Tibial artery (tissue), 4 donors: Measurements from ENCODE around the gene ILDR2.

Experiments
- DNase-seq, 2 donors: peaks; one replicate each; pipeline ENCODE4 v3.0.0-alpha.2; 2019
- H3K27ac ChIP-seq, 2 donors: fragments of 200-600 bp; sonication (generic) in 1 of 2; 1 replicate in 1 of 2; 2 replicates in 1 of 2; pipeline ENCODE4 v1.5.1; 2018 to 2019; ENCODE audit warnings: mild to moderate bottlenecking in 1 of 2
- H3K27me3 ChIP-seq, 2 donors: fragments of 200-600 bp; sonication (generic) in 1 of 2; one replicate each; pipeline versions ENCODE4 v1.5.1 to v1.6.0; 2016 to 2019
- H3K36me3 ChIP-seq, 3 donors: fragments of 200-600 bp; sonication (generic) in 2 of 3; one replicate each; pipeline ENCODE4 v1.5.1; 2016 to 2019; ENCODE audit warnings: mild to moderate bottlenecking in 2 of 3
- H3K4me1 ChIP-seq, 4 donors: fragments of 200-600 bp; sonication (generic) in 2 of 4; 1 replicate in 3 of 4; 2 replicates in 1 of 4; pipeline ENCODE4 v1.5.1; 2016 to 2019
- H3K4me3 ChIP-seq, 2 donors: fragments of 200-600 bp; sonication (generic) in 1 of 2; 1 replicate in 1 of 2; 2 replicates in 1 of 2; pipeline ENCODE4 v1.5.1; 2018 to 2019; ENCODE audit warnings: mild to moderate bottlenecking in 2 of 2
- H3K9me3 ChIP-seq, 3 donors: fragments of 200-600 bp; sonication (generic) in 1 of 3; one replicate each; pipeline ENCODE4 v1.5.1; 2016 to 2019
- intact Hi-C: fragments of 100-400 bp; cut with DNase I; formaldehyde crosslinking; loops from one replicate; pipeline ENCODE4 v1.15.0; 2023; ENCODE audit warnings: low total_unique reads
- TF ChIP-seq, protein P1 (sequence below), 2 experiments: fragments of 200-600 bp in 1 of 2; fragments of 450-650 bp in 1 of 2; IDR thresholded peaks; one replicate each; pipeline ENCODE4 v1.5.1; 2017 to 2019; ENCODE audit warnings: antibody characterized with exemption in 2 of 2, mild to moderate bottlenecking in 1 of 2, moderate library complexity in 1 of 2

The ILDR2 gene

DNA sequence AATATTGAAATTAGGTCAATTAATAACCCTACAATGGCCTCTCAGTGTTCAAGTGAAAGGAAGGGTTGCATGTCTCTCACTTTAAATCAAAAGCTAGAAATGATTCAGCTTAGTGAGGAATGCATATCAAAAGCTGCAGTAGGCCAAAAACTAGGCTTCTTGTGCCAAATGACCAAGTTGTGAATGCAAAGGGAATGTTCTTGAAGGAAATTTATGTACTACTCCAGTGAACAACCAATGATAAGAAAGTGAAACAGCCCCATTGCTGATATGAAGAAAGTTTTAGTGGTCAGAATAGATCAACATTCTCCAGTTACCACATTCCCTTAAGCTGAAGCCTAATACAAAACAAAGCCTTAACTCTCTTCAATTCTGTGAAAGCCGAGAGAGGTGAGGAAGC is 23.7 kb upstream of the ILDR2 start:
- Histone ChIP-seq H3K27ac (no peak overlapping the region), H3K4me1 (no peaks in the 10 kb centered on the region), H3K27me3 (no peaks in the 10 kb centered on the region), H3K9me3 (peaks cover 0 to 6% (median 0%) of the 10 kb centered on the region in 3 donors), H3K36me3 (no peaks in the 10 kb centered on the region), H3K4me3 (no peak overlapping the region)
- no peak for DNase-seq
- intact Hi-C loops: no loop called here
- TF ChIP-seq, protein P1, sequence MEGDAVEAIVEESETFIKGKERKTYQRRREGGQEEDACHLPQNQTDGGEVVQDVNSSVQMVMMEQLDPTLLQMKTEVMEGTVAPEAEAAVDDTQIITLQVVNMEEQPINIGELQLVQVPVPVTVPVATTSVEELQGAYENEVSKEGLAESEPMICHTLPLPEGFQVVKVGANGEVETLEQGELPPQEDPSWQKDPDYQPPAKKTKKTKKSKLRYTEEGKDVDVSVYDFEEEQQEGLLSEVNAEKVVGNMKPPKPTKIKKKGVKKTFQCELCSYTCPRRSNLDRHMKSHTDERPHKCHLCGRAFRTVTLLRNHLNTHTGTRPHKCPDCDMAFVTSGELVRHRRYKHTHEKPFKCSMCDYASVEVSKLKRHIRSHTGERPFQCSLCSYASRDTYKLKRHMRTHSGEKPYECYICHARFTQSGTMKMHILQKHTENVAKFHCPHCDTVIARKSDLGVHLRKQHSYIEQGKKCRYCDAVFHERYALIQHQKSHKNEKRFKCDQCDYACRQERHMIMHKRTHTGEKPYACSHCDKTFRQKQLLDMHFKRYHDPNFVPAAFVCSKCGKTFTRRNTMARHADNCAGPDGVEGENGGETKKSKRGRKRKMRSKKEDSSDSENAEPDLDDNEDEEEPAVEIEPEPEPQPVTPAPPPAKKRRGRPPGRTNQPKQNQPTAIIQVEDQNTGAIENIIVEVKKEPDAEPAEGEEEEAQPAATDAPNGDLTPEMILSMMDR (IDR thresholded peaks at IDR 0.05): no peak

DNA sequence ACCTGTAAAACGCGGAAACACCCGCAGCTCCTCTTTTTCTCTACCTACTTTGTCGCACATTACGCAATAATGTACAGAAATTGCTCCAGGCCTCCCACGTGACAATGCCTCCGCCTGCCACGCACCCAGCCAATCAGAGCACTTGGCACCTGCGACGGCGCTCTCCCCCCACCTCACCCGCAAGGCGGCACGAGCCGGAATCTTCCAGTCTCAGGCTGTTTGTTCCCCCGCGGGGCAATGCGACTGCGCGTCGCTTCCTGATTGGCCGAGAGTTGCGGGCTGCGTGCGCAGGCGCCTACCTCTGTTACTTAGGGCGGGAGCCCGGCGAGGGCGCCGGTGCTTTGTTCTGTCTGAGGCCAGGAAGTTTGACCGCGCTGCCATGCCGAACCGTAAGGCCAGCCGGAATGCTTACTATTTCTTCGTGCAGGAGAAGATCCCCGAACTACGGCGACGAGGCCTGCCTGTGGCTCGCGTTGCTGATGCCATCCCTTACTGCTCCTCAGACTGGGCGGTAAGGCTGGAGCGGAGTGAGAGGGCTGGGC is 13.7 kb upstream of the ILDR2 start, which contains the start of gene MAEL:
TSS of gene MAEL (plus strand) at position 307 of the 542 bp plus-strand sequence. CDS start at position 380, 73 bp downstream.
- H3K4me1 ChIP-seq: no peaks in the 10 kb centered on the region
- H3K27ac ChIP-seq: no peak within 1 kb of the TSS
- H3K27me3 ChIP-seq: no peaks in the 10 kb centered on the region
- no peaks in the 10 kb centered on the region for H3K36me3 ChIP-seq
- intact Hi-C loops: no loop called here
- H3K9me3 ChIP-seq: no peaks in the 10 kb centered on the region
- TF ChIP-seq, protein P1 (IDR thresholded peaks at IDR 0.05): no peak
- peak in 1 of 2 donors; percentile 51 for DNase-seq
- H3K4me3 ChIP-seq: no peak within 1 kb of the TSS

DNA sequence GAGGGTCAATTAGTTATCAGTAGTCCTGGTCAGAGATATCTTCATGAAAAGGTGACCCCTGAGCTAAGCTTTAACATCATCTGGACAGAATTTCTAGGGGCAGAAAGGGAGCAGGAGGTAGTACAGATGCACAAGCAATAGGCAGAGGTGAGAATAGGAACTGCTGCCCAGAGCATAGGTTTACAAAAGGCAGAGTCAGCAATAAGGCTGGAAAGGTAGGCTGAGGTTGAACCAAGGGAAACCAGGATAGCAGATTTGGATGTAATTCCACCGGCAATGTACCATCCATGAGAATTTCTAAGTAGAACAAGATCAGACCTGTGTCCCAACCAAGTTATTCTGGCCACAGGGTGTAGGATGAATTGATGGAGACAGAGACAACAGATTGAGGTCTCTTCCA is 6.2 kb upstream of the ILDR2 start:
- Histone ChIP-seq H3K9me3 (no peaks in the 10 kb centered on the region), H3K27me3 (no peaks in the 10 kb centered on the region), H3K4me3 (no peak overlapping the region), H3K4me1 (no peaks in the 10 kb centered on the region), H3K27ac (no peak overlapping the region), H3K36me3 (no peaks in the 10 kb centered on the region)
- DNase-seq: no peak
- intact Hi-C loops: no loop called here
- TF ChIP-seq, protein P1 (IDR thresholded peaks at IDR 0.05): no peak

DNA sequence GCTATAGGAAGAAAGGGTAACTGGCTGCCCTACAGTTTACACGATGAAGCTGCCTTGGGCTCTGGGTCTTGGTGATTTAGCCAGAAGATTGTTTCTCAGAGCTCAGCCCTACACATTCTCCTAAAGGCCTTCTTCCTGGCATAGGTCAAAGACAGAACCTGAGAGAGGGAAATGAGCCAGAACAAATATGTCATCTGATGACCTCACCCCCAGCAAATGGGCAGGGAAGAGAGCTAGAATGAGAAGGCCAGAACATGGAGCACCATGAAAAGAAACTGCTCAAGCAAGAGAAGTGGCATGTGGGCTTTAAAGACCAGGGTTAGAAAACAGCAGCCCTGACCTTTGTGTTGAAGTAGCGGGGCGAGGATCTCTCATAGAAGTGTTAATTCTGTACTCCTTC is 5.5 kb upstream of the ILDR2 start:
- no peaks in the 10 kb centered on the region for H3K27me3 ChIP-seq
- TF ChIP-seq, protein P1 (IDR thresholded peaks at IDR 0.05): no peak
- DNase-seq: no peak
- H3K4me1 ChIP-seq: peaks cover 0 to 7% (median 3%) of the 10 kb centered on the region in 4 donors
- no peaks in the 10 kb centered on the region for H3K9me3 ChIP-seq
- no peak overlapping the region for H3K4me3 ChIP-seq
- intact Hi-C loops: no loop called here
- H3K27ac ChIP-seq: no peak overlapping the region
- H3K36me3 ChIP-seq: no peaks in the 10 kb centered on the region

DNA sequence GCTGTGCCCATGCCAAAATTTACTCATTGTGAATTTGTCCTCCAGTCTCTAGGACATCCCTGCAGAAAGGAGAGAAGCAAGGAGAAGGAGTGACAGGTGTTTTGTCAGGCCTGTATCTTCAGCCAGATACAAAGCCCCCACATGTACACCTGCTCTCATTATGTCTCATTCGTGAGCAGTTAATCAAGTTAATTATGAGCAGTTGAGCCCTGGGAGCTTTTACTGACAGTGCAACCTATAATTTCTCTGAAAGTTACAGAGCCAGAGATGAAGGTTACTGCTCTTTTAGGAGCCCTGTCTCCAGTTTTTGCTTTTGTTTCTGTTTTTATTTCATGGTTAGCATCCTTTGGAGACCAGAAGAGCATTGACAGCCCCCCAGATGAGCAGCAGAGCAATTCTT is 5.0 kb upstream of the ILDR2 start:
- H3K4me1 ChIP-seq: peaks cover 0 to 7% (median 3%) of the 10 kb centered on the region in 4 donors
- DNase-seq: no peak
- H3K36me3 ChIP-seq: no peaks in the 10 kb centered on the region
- no peak overlapping the region for H3K4me3 ChIP-seq
- no peak overlapping the region for H3K27ac ChIP-seq
- H3K27me3 ChIP-seq: no peaks in the 10 kb centered on the region
- TF ChIP-seq, protein P1 (IDR thresholded peaks at IDR 0.05): no peak
- intact Hi-C loops: no loop called here
- H3K9me3 ChIP-seq: no peaks in the 10 kb centered on the region

DNA sequence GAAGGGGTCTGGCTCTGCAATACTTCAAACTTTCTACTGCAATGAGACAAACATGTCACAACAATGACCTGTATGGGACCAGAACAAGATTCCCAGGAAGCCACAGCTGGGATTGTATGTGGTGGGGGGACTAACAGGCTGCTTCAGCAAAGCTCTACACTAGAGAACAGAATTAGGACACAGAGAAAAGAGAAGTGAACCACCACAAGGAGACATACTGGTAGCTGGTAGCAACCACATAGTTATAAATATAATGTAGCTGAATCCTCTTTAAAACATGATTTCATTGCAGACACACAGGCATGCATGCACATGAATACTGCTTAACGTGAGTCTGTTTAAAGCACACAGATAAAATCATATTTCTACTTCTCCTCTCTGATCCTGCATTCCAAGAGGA is 3.5 kb upstream of the ILDR2 start:
- H3K4me1 ChIP-seq: peaks cover 0 to 17% (median 7%) of the 10 kb centered on the region in 4 donors
- H3K27ac ChIP-seq: no peak overlapping the region
- no peak for DNase-seq
- no peaks in the 10 kb centered on the region for H3K36me3 ChIP-seq
- TF ChIP-seq, protein P1 (IDR thresholded peaks at IDR 0.05): no peak
- no peaks in the 10 kb centered on the region for H3K9me3 ChIP-seq
- H3K27me3 ChIP-seq: peaks cover 0 to 4% of the 10 kb centered on the region in 2 donors
- no peak overlapping the region for H3K4me3 ChIP-seq
- intact Hi-C loops: no loop called here
